ENCODE results near the gene TNFSF13. TPM values are rescaled to one million over a fixed set of nuclear protein-coding genes. Genes with fewer than 3 reads are reported as not detected.

Gene TNFSF13
- total RNA-seq, 2 donors from 2014 or later, result 11.0 to 16.9 TPM

- H3K27ac ChIP-seq, result peak overlapping the region; percentile 95 to 97
- peaks cover 0 to 67% of the 10 kb centered on the region in 2 donors for H3K4me1 ChIP-seq
- H3K36me3 ChIP-seq, result peaks cover 16% of the 10 kb centered on the region
- no peaks in the 10 kb centered on the region for H3K9me3 ChIP-seq
- H3K4me3 ChIP-seq, result peak overlapping the region; percentile 61 to 70
- DNase-seq (ENCODE audit: low spot score), result no peak
- H3K27me3 ChIP-seq, result no peaks in the 10 kb centered on the region
- TF ChIP-seq CTCF (IDR thresholded peaks at IDR 0.05), result no peak
Measured at GRCh38 chr17:7582396-7583252, 24.1 kb downstream of the TNFSF13 start.

- no peaks in the 10 kb centered on the region for H3K27me3 ChIP-seq
- peaks cover 0 to 70% of the 10 kb centered on the region in 2 donors for H3K4me1 ChIP-seq
Measured at GRCh38 chr17:7583253-7584109, 24.9 kb downstream of the TNFSF13 start, which contains the start of gene MPDU1. Gene MPDU1 (plus strand): TSS chr17:7583852. CDS start chr17:7583863, 11 bp downstream.

GRCh38 chr17:7586673-7587419 lies 28.3 kb downstream of the TNFSF13 start:
- Histone ChIP-seq H3K36me3 (peaks cover 12% of the 10 kb centered on the region), H3K27ac (peak overlapping the region; percentile 77 to 81)

More at GRCh38 chr17:7583253-7584109, 24.9 kb downstream of the TNFSF13 start, which contains the start of gene MPDU1:
- Histone ChIP-seq H3K9me3 (no peaks in the 10 kb centered on the region), H3K36me3 (peaks cover 7% of the 10 kb centered on the region), H3K27ac (peak within 1 kb of the TSS; percentile 95 to 97), H3K4me3 (peak within 1 kb of the TSS; percentile 61 to 70)
- TF ChIP-seq CTCF (IDR thresholded peaks at IDR 0.05), result peak in 1 of 2 donors; percentile 15
- peak; percentile 98 for DNase-seq (ENCODE audit: low spot score)

GRCh38 chr17:7587420-7588151 lies 29.0 kb downstream of the TNFSF13 start:
- no peak for TF ChIP-seq CTCF (IDR thresholded peaks at IDR 0.05)
- Histone ChIP-seq H3K27ac (peak overlapping the region; percentile 77 to 81), H3K36me3 (peaks cover 19% of the 10 kb centered on the region), H3K4me1 (peaks cover 0 to 61% of the 10 kb centered on the region in 2 donors), H3K4me3 (no peak overlapping the region), H3K27me3 (no peaks in the 10 kb centered on the region), H3K9me3 (no peaks in the 10 kb centered on the region)
- no peak for DNase-seq (ENCODE audit: low spot score)

More at GRCh38 chr17:7586673-7587419, 28.3 kb downstream of the TNFSF13 start:
- H3K9me3 ChIP-seq, result no peaks in the 10 kb centered on the region
- H3K27me3 ChIP-seq, result no peaks in the 10 kb centered on the region
- H3K4me1 ChIP-seq, result peaks cover 0 to 67% of the 10 kb centered on the region in 2 donors
- DNase-seq (ENCODE audit: low spot score), result no peak
- TF ChIP-seq CTCF (IDR thresholded peaks at IDR 0.05), result peak in 1 of 2 donors; percentile 50
- H3K4me3 ChIP-seq, result no peak overlapping the region

All from right atrium auricular region (tissue), 2 donors.